ENCODE results near the gene TH. TPM values are rescaled to one million over a fixed set of nuclear protein-coding genes. Genes with fewer than 3 reads are reported as not detected.

Gene TH
- total and polyA plus RNA-seq, 2 donors from 2014 or later, result not detected

- FAIRE-seq (no peak), DNase-seq (no peak)
- Histone ChIP-seq H3K27me3 (ENCODE audit: control insufficient read depth, insufficient read depth, low read length) (no peaks in the 10 kb centered on the region), H3K36me3 (ENCODE audit: control insufficient read depth in 2 of 3, insufficient read depth in 3 of 3, low read length in 3 of 3) (no peaks in the 10 kb centered on the region), H3K9me3 (ENCODE audit: control insufficient read depth in 2 of 3, insufficient read depth in 1 of 3, low read length in 3 of 3) (no peaks in the 10 kb centered on the region), H3K4me3 (ENCODE audit: low read length in 3 of 3) (no peak overlapping the region), H3K27ac (ENCODE audit: low read depth in 2 of 2, low read length in 2 of 2) (no peak overlapping the region), H3K4me1 (ENCODE audit: control insufficient read depth in 2 of 3, insufficient read depth in 2 of 3, low read depth in 1 of 3, low read length in 3 of 3) (no peaks in the 10 kb centered on the region), H3K9ac (ENCODE audit: low read length in 3 of 3) (no peak overlapping the region)
- intact Hi-C loops (cut with DNase I), result no loop called here
- TF ChIP-seq CTCF (IDR thresholded peaks at IDR 0.05; ENCODE audit: borderline replicate concordance, extremely low read depth, insufficient read depth), result no peak
These were observed 44.9 kb upstream of the TH start for GRCh38 chr11:2216400-2217064.

GRCh38 chr11:2215561-2216399, 44.2 kb upstream of the TH start:
- TF ChIP-seq CTCF (IDR thresholded peaks at IDR 0.05; ENCODE audit: borderline replicate concordance, extremely low read depth, insufficient read depth), result no peak
- H3K9me3 ChIP-seq (ENCODE audit: control insufficient read depth in 2 of 3, insufficient read depth in 1 of 3, low read length in 3 of 3), result no peaks in the 10 kb centered on the region

GRCh38 chr11:2215230-2215560, 43.6 kb upstream of the TH start:
- DNase-seq (no peak), FAIRE-seq (no peak)
- Histone ChIP-seq H3K27ac (ENCODE audit: low read depth in 2 of 2, low read length in 2 of 2) (no peak overlapping the region), H3K4me3 (ENCODE audit: low read length in 3 of 3) (no peak overlapping the region), H3K9me3 (ENCODE audit: control insufficient read depth in 2 of 3, insufficient read depth in 1 of 3, low read length in 3 of 3) (no peaks in the 10 kb centered on the region), H3K36me3 (ENCODE audit: control insufficient read depth in 2 of 3, insufficient read depth in 3 of 3, low read length in 3 of 3) (no peaks in the 10 kb centered on the region), H3K9ac (ENCODE audit: low read length in 3 of 3) (no peak overlapping the region), H3K27me3 (ENCODE audit: control insufficient read depth, insufficient read depth, low read length) (no peaks in the 10 kb centered on the region), H3K4me1 (ENCODE audit: control insufficient read depth in 2 of 3, insufficient read depth in 2 of 3, low read depth in 1 of 3, low read length in 3 of 3) (peaks cover 0 to 4% (median 0%) of the 10 kb centered on the region in 3 donors)
- TF ChIP-seq CTCF (IDR thresholded peaks at IDR 0.05; ENCODE audit: borderline replicate concordance, extremely low read depth, insufficient read depth), result no peak
- intact Hi-C loops (cut with DNase I), result no loop called here

More at GRCh38 chr11:2215561-2216399, 44.2 kb upstream of the TH start:
- peak in 1 of 5 donors; percentile 73 for DNase-seq
- H3K4me3 ChIP-seq (ENCODE audit: low read length in 3 of 3), result no peak overlapping the region
- no peak overlapping the region for H3K9ac ChIP-seq (ENCODE audit: low read length in 3 of 3)
- H3K36me3 ChIP-seq (ENCODE audit: control insufficient read depth in 2 of 3, insufficient read depth in 3 of 3, low read length in 3 of 3), result no peaks in the 10 kb centered on the region
- intact Hi-C loops (cut with DNase I), result no loop called here
- H3K27ac ChIP-seq (ENCODE audit: low read depth in 2 of 2, low read length in 2 of 2), result no peak overlapping the region
- no peaks in the 10 kb centered on the region for H3K4me1 ChIP-seq (ENCODE audit: control insufficient read depth in 2 of 3, insufficient read depth in 2 of 3, low read depth in 1 of 3, low read length in 3 of 3)
- H3K27me3 ChIP-seq (ENCODE audit: control insufficient read depth, insufficient read depth, low read length), result no peaks in the 10 kb centered on the region
- FAIRE-seq, result no peak
